Body of pancreas (tissue), 4 donors: ENCODE data around the gene NINJ1. TPM values are rescaled to one million over a fixed set of nuclear protein-coding genes. Genes with fewer than 3 reads are reported as not detected.

ENCODE experiments used
- ATAC-seq: fragments of 150-250 bp; one replicate; pipeline ENCODE4 v1.9.1; 2016
- DNase-seq, 4 donors: peaks; one replicate each; pipeline ENCODE4 v3.0.0-alpha.2; 2019
- H3K27ac ChIP-seq, 4 donors: fragments of 200-600 bp; sonication (generic); 1 replicate in 3 of 4; 2 replicates in 1 of 4; pipeline versions ENCODE4 v1.5.1 to v1.6.1; 2016 to 2019; ENCODE audit warnings: mild to moderate bottlenecking in 1 of 4, mixed read lengths in 1 of 4, moderate library complexity in 1 of 4
- H3K27me3 ChIP-seq, 2 donors: fragments of 200-600 bp; sonication (generic); one replicate each; pipeline ENCODE4 v1.6.0; 2016; ENCODE audit warnings: mild to moderate bottlenecking in 1 of 2
- H3K36me3 ChIP-seq, 2 donors: fragments of 200-600 bp; sonication (generic); replicated peaks in 1 of 2; 2 replicates each; pipeline ENCODE4 v1.5.1; 2016; ENCODE audit warnings: low read depth in 2 of 2; ENCODE audit not compliant: insufficient read depth in 1 of 2
- H3K4me1 ChIP-seq: fragments of 200-600 bp; sonication (generic); one replicate; pipeline ENCODE4 v1.6.0; 2016
- H3K4me3 ChIP-seq, 2 donors: fragments of 200-600 bp; sonication (generic); 1 replicate in 1 of 2; 2 replicates in 1 of 2; pipeline ENCODE4 v1.5.1; 2016 to 2019
- H3K9me3 ChIP-seq, 3 donors: fragments of 200-600 bp; sonication (generic); 1 replicate in 2 of 3; 2 replicates in 1 of 3; pipeline ENCODE4 v1.5.1; 2016
- POLR2A ChIP-seq, 3 donors: fragments of 450-650 bp; IDR thresholded peaks; one replicate each; pipeline ENCODE4 v1.6.1; 2016; ENCODE audit warnings: antibody characterized with exemption in 3 of 3, mild to moderate bottlenecking in 2 of 3
- WGBS, 2 donors: methylation state at CpG; one replicate each; pipeline ENCODE4 v1.1.5; 2017; 5-methylcytosine and 5-hydroxymethylcytosine counted together
- intact Hi-C: fragments of 100-400 bp; cut with DNase I; formaldehyde crosslinking; loops from one replicate; pipeline ENCODE4 v1.15.1; 2023
- total RNA-seq, 2 donors: library from RNA; depleted of rRNA; stranded (reverse); fragments of >200 nt; gene quantifications; one replicate each; pipeline ENCODE4 v1.1.0, GENCODE V29; 2016
- TF ChIP-seq, protein P1 (sequence below), 7 experiments: fragments of 450-650 bp in 4 of 7; fragments of 200-600 bp in 3 of 7; sonication (generic) in 3 of 7; IDR thresholded peaks; one replicate each; pipeline ENCODE4 v1.5.1; 2016 to 2019; ENCODE audit warnings: antibody characterized with exemption in 7 of 7

The NINJ1 gene
- total RNA-seq, 2 donors from 2014 or later = 32.6 to 32.9 TPM

GRCh38 chr9:93161786-93162562 lies 27.9 kb upstream of the NINJ1 start:
- no peaks in the 10 kb centered on the region for H3K27me3 ChIP-seq
- intact Hi-C loops = loop anchor here (5.0 kb wide), 1 partner anchor 140 kb away; no protein-coding TSS in a partner anchor
- H3K4me1 ChIP-seq = peaks cover 9% of the 10 kb centered on the region
- H3K36me3 ChIP-seq = no peaks in the 10 kb centered on the region
- no peak overlapping the region for H3K4me3 ChIP-seq
- ATAC-seq (no peak), DNase-seq (no peak)
- TF ChIP-seq POLR2A (IDR thresholded peaks at IDR 0.05) = no peak
- TF ChIP-seq, protein P1, sequence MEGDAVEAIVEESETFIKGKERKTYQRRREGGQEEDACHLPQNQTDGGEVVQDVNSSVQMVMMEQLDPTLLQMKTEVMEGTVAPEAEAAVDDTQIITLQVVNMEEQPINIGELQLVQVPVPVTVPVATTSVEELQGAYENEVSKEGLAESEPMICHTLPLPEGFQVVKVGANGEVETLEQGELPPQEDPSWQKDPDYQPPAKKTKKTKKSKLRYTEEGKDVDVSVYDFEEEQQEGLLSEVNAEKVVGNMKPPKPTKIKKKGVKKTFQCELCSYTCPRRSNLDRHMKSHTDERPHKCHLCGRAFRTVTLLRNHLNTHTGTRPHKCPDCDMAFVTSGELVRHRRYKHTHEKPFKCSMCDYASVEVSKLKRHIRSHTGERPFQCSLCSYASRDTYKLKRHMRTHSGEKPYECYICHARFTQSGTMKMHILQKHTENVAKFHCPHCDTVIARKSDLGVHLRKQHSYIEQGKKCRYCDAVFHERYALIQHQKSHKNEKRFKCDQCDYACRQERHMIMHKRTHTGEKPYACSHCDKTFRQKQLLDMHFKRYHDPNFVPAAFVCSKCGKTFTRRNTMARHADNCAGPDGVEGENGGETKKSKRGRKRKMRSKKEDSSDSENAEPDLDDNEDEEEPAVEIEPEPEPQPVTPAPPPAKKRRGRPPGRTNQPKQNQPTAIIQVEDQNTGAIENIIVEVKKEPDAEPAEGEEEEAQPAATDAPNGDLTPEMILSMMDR (IDR thresholded peaks at IDR 0.05) = no peak
- no peak overlapping the region for H3K27ac ChIP-seq
- 74% methylated on average over 11 of the region's 11 CpGs for WGBS, 2 donors
- no peaks in the 10 kb centered on the region for H3K9me3 ChIP-seq

- Histone ChIP-seq H3K4me1 (peaks cover 9% of the 10 kb centered on the region), H3K36me3 (no peaks in the 10 kb centered on the region), H3K9me3 (no peaks in the 10 kb centered on the region), H3K27ac (no peak overlapping the region), H3K4me3 (no peak overlapping the region), H3K27me3 (no peaks in the 10 kb centered on the region)
- ATAC-seq (peak; percentile 98), DNase-seq (peak; percentile 89 to 92 (median 89))
- intact Hi-C loops = loop anchor here (5.0 kb wide), 1 partner anchor 142 kb away; no protein-coding TSS in a partner anchor
- TF ChIP-seq, protein P1 (IDR thresholded peaks at IDR 0.05) = peak; percentile 95 to 98 (median 97)
- TF ChIP-seq POLR2A (IDR thresholded peaks at IDR 0.05) = no peak
- 7 to 8% methylated on average over 19 of the region's 19 CpGs for WGBS, 2 donors
Measured at GRCh38 chr9:93159601-93160471, 25.8 kb upstream of the NINJ1 start.

DNA sequence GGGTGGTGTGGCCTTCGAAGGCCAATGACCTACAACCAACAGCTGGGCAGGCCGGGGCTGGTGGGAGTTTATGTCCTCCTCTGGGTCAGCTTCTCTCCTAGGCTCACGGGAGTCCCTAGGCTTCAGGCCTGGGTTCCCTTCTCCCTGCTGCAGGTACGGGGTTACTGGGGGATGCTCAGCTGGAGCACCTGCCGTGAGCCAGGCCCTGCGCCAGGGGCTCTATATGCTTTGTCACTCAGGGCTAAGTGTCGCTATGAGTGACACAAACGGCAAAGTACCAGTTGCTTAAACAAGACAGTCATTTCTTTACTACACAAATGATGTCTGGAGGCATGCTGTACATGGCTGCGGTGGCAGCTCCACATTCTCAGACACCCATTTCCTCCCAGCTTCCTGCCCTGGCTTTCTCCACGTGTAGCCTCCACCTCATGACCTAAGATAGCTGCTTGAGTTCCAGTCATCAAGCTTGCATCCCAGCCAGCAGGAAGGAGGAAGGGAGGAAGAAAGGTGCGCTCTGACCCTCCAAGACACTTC lies 22.5 kb upstream of the NINJ1 start:
- intact Hi-C loops = no loop called here
- peaks cover 9% of the 10 kb centered on the region for H3K4me1 ChIP-seq

DNA sequence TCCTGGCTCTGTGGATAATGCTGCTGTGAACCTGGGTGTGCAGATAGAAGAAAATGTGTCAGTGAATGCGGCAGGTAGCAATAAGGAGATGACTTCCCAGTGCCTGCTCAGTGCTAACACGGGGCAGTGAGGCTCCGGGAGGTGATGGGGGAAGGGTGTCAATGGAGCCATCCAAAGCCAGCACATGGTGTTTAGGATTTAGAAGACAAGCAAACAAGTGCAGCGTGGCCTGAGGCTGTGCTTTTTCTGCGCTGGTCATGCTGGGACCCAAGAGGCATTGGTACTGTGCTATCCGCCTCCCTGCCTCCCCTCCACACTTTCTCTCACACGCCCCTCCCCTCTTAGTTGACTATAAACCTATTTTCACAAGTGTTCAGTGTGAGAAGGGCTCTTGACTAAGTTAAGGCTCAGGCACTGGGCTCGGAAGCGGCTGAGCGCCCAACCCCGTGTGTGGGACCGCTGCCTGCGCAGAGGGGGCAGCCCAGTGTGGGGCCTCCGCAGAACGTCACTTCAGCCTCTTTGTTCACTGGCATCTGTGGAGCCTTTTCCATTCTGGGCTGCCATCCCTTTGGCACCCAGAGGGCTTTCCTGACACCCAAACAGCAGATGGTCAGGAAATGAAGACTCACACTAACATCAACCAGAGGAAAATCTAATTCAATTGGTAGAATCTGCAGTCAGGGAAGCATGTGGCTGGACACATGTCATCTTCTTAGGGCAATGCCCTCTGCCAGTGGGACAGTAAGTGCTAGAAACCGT lies 21.8 kb upstream of the NINJ1 start:
- Histone ChIP-seq H3K4me1 (peaks cover 9% of the 10 kb centered on the region), H3K4me3 (no peak overlapping the region), H3K36me3 (no peaks in the 10 kb centered on the region), H3K27me3 (no peaks in the 10 kb centered on the region), H3K9me3 (no peaks in the 10 kb centered on the region), H3K27ac (no peak overlapping the region)
- ATAC-seq = no peak
- DNase-seq = no peak
- TF ChIP-seq, protein P1 (IDR thresholded peaks at IDR 0.05) = no peak
- TF ChIP-seq POLR2A (IDR thresholded peaks at IDR 0.05) = no peak
- 76 to 93% methylated on average over 8 to 15 of the region's 16 CpGs for WGBS, 2 donors
- intact Hi-C loops = no loop called here

More for the DNA sequence above, 22.5 kb upstream of the NINJ1 start:
- no peaks in the 10 kb centered on the region for H3K27me3 ChIP-seq
- no peak overlapping the region for H3K4me3 ChIP-seq
- no peaks in the 10 kb centered on the region for H3K9me3 ChIP-seq
- TF ChIP-seq, protein P1 (IDR thresholded peaks at IDR 0.05) = no peak
- TF ChIP-seq POLR2A (IDR thresholded peaks at IDR 0.05) = no peak
- H3K36me3 ChIP-seq = no peaks in the 10 kb centered on the region
- 86 to 91% methylated on average over 7 to 11 of the region's 11 CpGs for whole genome bisulfite sequencing, 2 donors
- DNase-seq (no peak), ATAC-seq (no peak)
- no peak overlapping the region for H3K27ac ChIP-seq
